BJ (cell line): ENCODE measurements around the gene GSTM2. TPM values are rescaled to one million over a fixed set of nuclear protein-coding genes. Genes with fewer than 3 reads are reported as not detected.
"Not testable (repeated sequence)": the region's sequence is repeated elsewhere in the genome, so short reads cannot be mapped to it uniquely, and the experiment has no call there.

ENCODE experiments used
- CTCF ChIA-PET: fragments of 350-600 bp; formaldehyde crosslinking; extraction: SDS; loops from one replicate; lab custom pipeline; 2021; ENCODE audit warnings: antibody characterized with exemption, inconsistent platforms; lab: Yijun Ruan, JAX
- POLR2A ChIA-PET: fragments of 300-600 bp; sonication (Branson Sonifier 250); formaldehyde crosslinking; extraction: SDS; loops from one replicate; lab custom pipeline; 2021; ENCODE audit warnings: antibody characterized with exemption; lab: Charles Lee
- DNase-seq: peaks from one replicate; pipeline ENCODE4 v3.0.0-alpha.2; 2011; ENCODE audit warnings: low read depth
- H3K27me3 ChIP-seq: 2 replicates; pipeline ENCODE4 v1.6.0; 2011; ENCODE audit warnings: low read length; ENCODE audit not compliant: control insufficient read depth, insufficient read depth
- H3K36me3 ChIP-seq: 2 replicates; pipeline ENCODE4 v1.5.1; 2011; ENCODE audit warnings: low read length; ENCODE audit not compliant: control insufficient read depth, insufficient read depth
- H3K4me3 ChIP-seq: 2 replicates; pipeline ENCODE4 v1.5.1; 2011; ENCODE audit warnings: low read depth, mild to moderate bottlenecking, control low read depth, low read length
- CTCF ChIP-seq: IDR thresholded peaks from 2 replicates; pipeline ENCODE4 v1.5.1; 2011; ENCODE audit warnings: low read depth, mild to moderate bottlenecking, control low read depth, inconsistent platforms, low read length, moderate library complexity; ENCODE audit not compliant: insufficient read depth
- polyA plus RNA-seq: library from polyadenylated mRNA; depleted of rRNA; stranded (reverse); fragments of >200 nt; gene quantifications from 2 replicates; pipeline ENCODE4 v1.2.3, GENCODE V29; 2011

The GSTM2 gene
- polyA plus RNA-seq, 1 experiment = 62.3 TPM

DNA sequence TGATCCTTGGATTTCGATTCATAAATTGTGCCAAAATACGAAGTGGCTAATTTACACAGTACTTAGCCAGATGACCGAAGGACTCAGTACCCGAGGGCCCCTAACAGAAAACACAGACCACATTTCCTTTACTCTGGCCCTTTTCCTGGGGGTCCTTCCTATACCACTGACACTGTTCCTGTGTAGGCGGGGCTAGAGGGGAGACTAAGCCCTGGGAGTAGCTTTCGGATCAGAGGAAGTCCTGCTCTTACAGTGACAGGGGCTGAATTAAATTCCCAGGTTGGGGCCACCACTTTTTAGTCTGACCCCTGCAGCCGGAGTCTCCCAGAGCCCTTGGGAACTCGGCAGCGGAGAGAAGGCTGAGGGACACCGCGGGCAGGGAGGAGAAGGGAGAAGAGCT is 19.3 kb downstream of the GSTM2 start:
- H3K4me3 ChIP-seq, POLR2A ChIA-PET, H3K36me3 ChIP-seq, CTCF ChIA-PET, H3K27me3 ChIP-seq, DNase-seq: not testable (repeated sequence)

DNA sequence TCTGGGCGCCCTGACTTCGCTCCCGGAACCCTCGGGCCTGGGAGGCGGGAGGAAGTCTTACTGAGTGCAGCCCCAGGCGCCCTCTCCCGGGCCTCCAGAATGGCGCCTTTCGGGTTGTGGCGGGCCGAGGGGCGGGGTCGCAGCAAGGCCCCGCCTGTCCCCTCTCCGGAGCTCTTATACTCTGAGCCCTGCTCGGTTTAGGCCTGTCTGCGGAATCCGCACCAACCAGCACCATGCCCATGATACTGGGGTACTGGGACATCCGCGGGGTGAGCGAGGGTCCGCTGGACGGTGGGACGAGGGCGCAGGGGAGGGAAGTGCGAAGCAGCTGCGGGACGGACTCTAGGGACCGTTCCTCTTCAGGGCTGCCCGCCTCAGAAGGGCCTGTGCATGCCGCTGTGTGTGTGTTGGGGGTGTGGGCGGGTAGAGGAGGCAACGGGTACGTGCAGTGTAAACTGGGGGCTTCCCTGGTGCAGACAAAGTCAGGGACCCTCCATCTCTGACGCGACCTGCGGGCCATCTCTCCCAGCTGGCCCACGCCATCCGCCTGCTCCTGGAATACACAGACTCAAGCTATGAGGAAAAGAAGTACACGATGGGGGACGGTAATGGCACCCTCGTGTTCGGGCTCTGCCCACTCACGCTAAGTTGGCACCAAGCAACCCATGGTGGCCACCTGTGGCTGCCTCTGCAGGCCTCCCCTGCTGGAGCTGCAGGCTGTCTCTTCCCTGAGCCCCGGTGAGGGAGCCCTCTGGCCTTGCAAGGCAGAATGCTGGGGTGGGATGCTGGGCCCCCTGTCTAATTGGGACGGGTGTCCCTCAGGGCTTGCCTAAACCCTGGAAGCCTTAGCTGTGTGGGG is 20.0 kb downstream of the GSTM2 start, which contains the start of gene GSTM1:
TSS of gene GSTM1 (plus strand) at position 177 of the 859 bp plus-strand sequence. CDS start at position 234, 57 bp downstream.
- TF ChIP-seq CTCF = no peak
- no peak within 1 kb of the TSS for H3K4me3 ChIP-seq

DNA sequence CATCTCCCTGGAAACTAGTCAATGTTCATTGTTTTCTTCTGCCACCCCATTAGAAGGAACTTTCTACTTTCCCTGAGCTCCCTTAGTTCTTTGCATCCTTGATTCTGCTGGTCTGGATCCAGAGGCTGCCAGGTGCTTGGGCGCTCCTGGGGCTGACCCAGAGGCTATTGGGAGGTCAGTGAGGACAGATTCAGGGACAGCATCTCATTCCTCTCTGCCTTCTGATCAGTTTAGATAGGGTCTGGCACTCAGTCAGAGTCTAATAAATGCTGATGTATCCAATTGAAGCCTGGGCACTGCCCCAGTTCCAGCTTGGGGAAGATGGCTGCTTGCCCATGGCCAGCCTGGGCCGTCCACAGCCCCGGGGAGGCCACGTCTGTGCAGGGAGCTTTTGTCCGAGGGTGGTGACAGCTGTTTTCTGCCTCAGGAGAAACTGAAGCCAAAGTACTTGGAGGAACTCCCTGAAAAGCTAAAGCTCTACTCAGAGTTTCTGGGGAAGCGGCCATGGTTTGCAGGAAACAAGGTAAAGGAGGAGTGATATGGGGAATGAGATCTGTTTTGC is 22.1 kb downstream of the GSTM2 start:
- no peaks in the 10 kb centered on the region for H3K27me3 ChIP-seq
- no peak overlapping the region for H3K4me3 ChIP-seq
- DNase-seq = no peak
- ChIA-PET POLR2A (no interaction called here), CTCF (no interaction called here)
- TF ChIP-seq CTCF = no peak
- no peaks in the 10 kb centered on the region for H3K36me3 ChIP-seq

More for the DNA sequence above, 20.0 kb downstream of the GSTM2 start, which contains the start of gene GSTM1:
- CTCF ChIA-PET = no interaction called here
- no peak for DNase-seq
- no peaks in the 10 kb centered on the region for H3K36me3 ChIP-seq
- H3K27me3 ChIP-seq = no peaks in the 10 kb centered on the region
- POLR2A ChIA-PET = no interaction called here

GRCh38 chr1:109691759-109692158 is 23.9 kb downstream of the GSTM2 start:
- Histone ChIP-seq H3K4me3 (no peak overlapping the region), H3K36me3 (no peaks in the 10 kb centered on the region), H3K27me3 (no peaks in the 10 kb centered on the region)
- DNase-seq = no peak
- no peak for TF ChIP-seq CTCF
- POLR2A ChIA-PET = no interaction called here
- CTCF ChIA-PET = no interaction called here

DNA sequence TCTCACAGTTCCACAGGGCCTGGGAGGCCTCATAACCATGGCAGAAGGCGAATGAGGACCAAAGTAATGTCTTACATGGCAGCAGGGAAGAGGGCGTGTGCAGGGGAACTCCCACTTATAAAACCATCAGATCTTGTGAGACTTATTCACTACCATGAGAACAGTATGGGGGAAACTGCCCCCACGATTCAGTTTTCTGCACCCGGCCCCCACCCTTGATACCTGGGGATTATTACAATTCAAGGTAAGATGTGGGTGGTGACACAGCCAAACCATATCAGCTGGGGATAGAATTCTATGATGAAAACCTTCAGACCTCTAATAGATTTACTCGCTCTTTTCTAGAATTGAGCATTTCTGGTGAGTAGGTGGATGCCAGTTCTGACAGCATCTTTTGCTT is 26.5 kb downstream of the GSTM2 start:
- H3K4me3 ChIP-seq, H3K27me3 ChIP-seq, POLR2A ChIA-PET, DNase-seq, CTCF ChIA-PET, H3K36me3 ChIP-seq: not testable (repeated sequence)

DNA sequence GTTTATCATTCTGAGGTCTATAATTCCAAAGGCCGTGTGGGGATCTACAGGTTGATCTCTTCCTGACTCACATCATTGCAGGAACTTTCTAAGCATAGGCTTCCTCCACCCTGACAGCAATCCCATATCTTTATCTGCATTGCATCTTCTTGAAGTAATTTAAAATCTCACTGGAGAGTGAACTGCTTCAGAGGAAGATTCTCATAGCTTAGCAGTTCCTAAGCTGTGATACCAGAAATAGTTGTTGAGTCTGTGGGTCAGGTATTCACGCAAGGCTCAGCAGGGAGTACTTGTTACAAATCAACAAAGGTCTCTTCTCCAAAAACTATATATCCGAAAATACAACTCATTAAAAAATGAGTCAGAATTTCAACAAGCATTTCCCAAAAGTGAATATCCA is 27.3 kb downstream of the GSTM2 start:
- CTCF ChIA-PET, DNase-seq, H3K36me3 ChIP-seq, H3K27me3 ChIP-seq, H3K4me3 ChIP-seq, POLR2A ChIA-PET: not testable (repeated sequence)
